NCI-H2171 treated with DMSO at 0.1 percent for 48 hours (cell line): Measurements from ENCODE around the gene PHF20.
"Not testable (repeated sequence)": the region's sequence is repeated elsewhere in the genome, so short reads cannot be mapped to it uniquely, and the experiment has no call there.

Experiments used
- DNase-seq: peaks from one replicate; lab custom pipeline; 2025; lab: John Stamatoyannopoulos, UW

The PHF20 gene

GRCh38 chr20:35771689-35772562, at the start of gene PHF20:
TSS of gene PHF20 (plus strand) at chr20:35772015. CDS start at chr20:35801523, 29,508 bp downstream.
- DNase-seq: peak; percentile 91

GRCh38 chr20:35723275-35723639, 48.6 kb upstream of the PHF20 start:
- DNase-seq: not testable (repeated sequence)

GRCh38 chr20:35723652-35724320, 48.0 kb upstream of the PHF20 start:
- not testable (repeated sequence) for DNase-seq

GRCh38 chr20:35724321-35725230, 47.2 kb upstream of the PHF20 start:
- DNase-seq: no peak

GRCh38 chr20:35726842-35727711, 44.7 kb upstream of the PHF20 start:
- DNase-seq: no peak

- DNase-seq: no peak
Observed at GRCh38 chr20:35729283-35729807, 42.5 kb upstream of the PHF20 start.

- no peak for DNase-seq
Observed at GRCh38 chr20:35729836-35730582, 41.8 kb upstream of the PHF20 start.

- no peak for DNase-seq
Observed at GRCh38 chr20:35730583-35731468, 41.0 kb upstream of the PHF20 start.

- DNase-seq: no peak
Observed at GRCh38 chr20:35731469-35731788, 40.4 kb upstream of the PHF20 start.

- DNase-seq: no peak
Observed at GRCh38 chr20:35731862-35732643, 39.8 kb upstream of the PHF20 start.

GRCh38 chr20:35732644-35732982, 39.2 kb upstream of the PHF20 start:
- DNase-seq: no peak

- DNase-seq: no peak
Observed at GRCh38 chr20:35734374-35734773, 37.4 kb upstream of the PHF20 start.

GRCh38 chr20:35734777-35735649, 36.8 kb upstream of the PHF20 start:
- DNase-seq: no peak

- DNase-seq: no peak
Observed at GRCh38 chr20:35735826-35736470, 35.9 kb upstream of the PHF20 start.

- DNase-seq: no peak
Observed at GRCh38 chr20:35737865-35738333, 33.9 kb upstream of the PHF20 start.

- DNase-seq: no peak
Observed at GRCh38 chr20:35738410-35739179, 33.2 kb upstream of the PHF20 start.
